ENCODE measurements around the gene CYFIP1.

The CYFIP1 gene

DNA sequence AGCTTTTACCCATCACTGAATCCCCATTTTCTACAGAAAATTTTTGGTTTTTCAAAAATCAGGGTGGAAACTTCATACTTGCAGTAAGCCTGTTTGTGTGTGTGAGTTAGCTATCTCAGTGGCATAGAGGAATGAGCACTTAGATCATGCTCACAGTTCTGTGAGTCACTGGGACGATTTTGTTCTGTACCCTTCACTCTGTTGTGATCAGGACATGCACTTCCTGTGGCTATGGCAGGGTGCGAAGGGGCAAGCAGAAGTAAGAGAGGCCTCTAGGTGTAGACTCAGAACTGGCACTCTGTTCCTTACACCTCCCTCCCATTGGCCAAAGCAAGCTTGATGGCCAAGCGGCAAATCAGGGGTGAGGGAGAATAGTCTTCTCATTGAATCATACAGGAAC, 130.1 kb downstream of the CYFIP1 start:
- Histone ChIP-seq H2AFZ (ENCODE audit: low read depth, low read length, severe bottlenecking) (no peak overlapping the region), H3K9me2 (replicated peaks; ENCODE audit: insufficient read depth, low read length) (no peaks in the 10 kb centered on the region), H4K20me1 (ENCODE audit: low read depth, low read length) (peaks cover 29% of the 10 kb centered on the region), H3K79me2 (ENCODE audit: insufficient read depth, low read length) (peaks cover 75% of the 10 kb centered on the region), H3F3A (ENCODE audit: insufficient read depth) (no peaks in the 10 kb centered on the region), H3K36me3 (ENCODE audit: low read length) (peaks cover 31% of the 10 kb centered on the region), H3K27me3 (ENCODE audit: low read length) (no peaks in the 10 kb centered on the region), H3K4me3 (ENCODE audit: insufficient read depth, low read length, poor library complexity, severe bottlenecking) (no peak overlapping the region), H3K27ac (ENCODE audit: low read depth, low read length) (no peak overlapping the region), H3K9ac (ENCODE audit: low read length) (no peak overlapping the region), H3K4me2 (ENCODE audit: low read depth, low read length, poor library complexity, severe bottlenecking) (no peak overlapping the region), H3K9me3 (ENCODE audit: insufficient read depth, low read length) (no peaks in the 10 kb centered on the region)
- TF ChIP-seq, protein P1, sequence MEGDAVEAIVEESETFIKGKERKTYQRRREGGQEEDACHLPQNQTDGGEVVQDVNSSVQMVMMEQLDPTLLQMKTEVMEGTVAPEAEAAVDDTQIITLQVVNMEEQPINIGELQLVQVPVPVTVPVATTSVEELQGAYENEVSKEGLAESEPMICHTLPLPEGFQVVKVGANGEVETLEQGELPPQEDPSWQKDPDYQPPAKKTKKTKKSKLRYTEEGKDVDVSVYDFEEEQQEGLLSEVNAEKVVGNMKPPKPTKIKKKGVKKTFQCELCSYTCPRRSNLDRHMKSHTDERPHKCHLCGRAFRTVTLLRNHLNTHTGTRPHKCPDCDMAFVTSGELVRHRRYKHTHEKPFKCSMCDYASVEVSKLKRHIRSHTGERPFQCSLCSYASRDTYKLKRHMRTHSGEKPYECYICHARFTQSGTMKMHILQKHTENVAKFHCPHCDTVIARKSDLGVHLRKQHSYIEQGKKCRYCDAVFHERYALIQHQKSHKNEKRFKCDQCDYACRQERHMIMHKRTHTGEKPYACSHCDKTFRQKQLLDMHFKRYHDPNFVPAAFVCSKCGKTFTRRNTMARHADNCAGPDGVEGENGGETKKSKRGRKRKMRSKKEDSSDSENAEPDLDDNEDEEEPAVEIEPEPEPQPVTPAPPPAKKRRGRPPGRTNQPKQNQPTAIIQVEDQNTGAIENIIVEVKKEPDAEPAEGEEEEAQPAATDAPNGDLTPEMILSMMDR (IDR thresholded peaks at IDR 0.05; ENCODE audit: insufficient read depth, low read length, poor library complexity, severe bottlenecking): no peak
- no peak for TF ChIP-seq EZH2phosphoT487 (conservative IDR thresholded peaks at IDR 0.05; ENCODE audit: low read length)

DNA sequence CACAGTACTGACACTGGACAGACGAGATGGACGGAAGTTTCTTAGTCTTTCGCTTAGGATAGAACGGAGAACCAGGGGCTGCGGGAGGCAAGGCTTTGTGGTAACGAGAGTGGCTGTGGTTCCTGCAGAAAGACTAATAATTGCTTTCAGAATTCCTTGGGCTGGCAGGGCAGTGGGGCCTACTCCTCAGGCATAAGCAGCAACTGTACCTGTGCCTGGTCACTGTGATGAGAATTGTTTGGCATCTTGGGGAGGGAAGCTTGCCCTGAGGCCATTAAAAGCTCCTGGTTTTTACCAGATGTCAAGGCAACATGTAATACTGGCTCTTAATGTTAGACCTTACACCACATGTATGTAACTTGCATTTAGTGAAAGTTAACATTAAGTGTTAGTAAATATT, 134.1 kb downstream of the CYFIP1 start:
- no peaks in the 10 kb centered on the region for H3K9me3 ChIP-seq (ENCODE audit: insufficient read depth, low read length)
- H3K9ac ChIP-seq (ENCODE audit: low read length): no peak overlapping the region
- H3K36me3 ChIP-seq (ENCODE audit: low read length): peaks cover 18% of the 10 kb centered on the region
- no peak overlapping the region for H3K27ac ChIP-seq (ENCODE audit: low read depth, low read length)
- H3K4me2 ChIP-seq (ENCODE audit: low read depth, low read length, poor library complexity, severe bottlenecking): no peak overlapping the region
- peaks cover 44% of the 10 kb centered on the region for H4K20me1 ChIP-seq (ENCODE audit: low read depth, low read length)
- H3K4me3 ChIP-seq (ENCODE audit: insufficient read depth, low read length, poor library complexity, severe bottlenecking): no peak overlapping the region
- TF ChIP-seq, protein P1 (IDR thresholded peaks at IDR 0.05; ENCODE audit: insufficient read depth, low read length, poor library complexity, severe bottlenecking): no peak
- no peak for TF ChIP-seq EZH2phosphoT487 (conservative IDR thresholded peaks at IDR 0.05; ENCODE audit: low read length)
- H3K27me3 ChIP-seq (ENCODE audit: low read length): no peaks in the 10 kb centered on the region
- H3F3A ChIP-seq (ENCODE audit: insufficient read depth): no peaks in the 10 kb centered on the region
- H3K79me2 ChIP-seq (ENCODE audit: insufficient read depth, low read length): peaks cover 98% of the 10 kb centered on the region
- H3K9me2 ChIP-seq (replicated peaks; ENCODE audit: insufficient read depth, low read length): no peaks in the 10 kb centered on the region
- no peak overlapping the region for H2AFZ ChIP-seq (ENCODE audit: low read depth, low read length, severe bottlenecking)

DNA sequence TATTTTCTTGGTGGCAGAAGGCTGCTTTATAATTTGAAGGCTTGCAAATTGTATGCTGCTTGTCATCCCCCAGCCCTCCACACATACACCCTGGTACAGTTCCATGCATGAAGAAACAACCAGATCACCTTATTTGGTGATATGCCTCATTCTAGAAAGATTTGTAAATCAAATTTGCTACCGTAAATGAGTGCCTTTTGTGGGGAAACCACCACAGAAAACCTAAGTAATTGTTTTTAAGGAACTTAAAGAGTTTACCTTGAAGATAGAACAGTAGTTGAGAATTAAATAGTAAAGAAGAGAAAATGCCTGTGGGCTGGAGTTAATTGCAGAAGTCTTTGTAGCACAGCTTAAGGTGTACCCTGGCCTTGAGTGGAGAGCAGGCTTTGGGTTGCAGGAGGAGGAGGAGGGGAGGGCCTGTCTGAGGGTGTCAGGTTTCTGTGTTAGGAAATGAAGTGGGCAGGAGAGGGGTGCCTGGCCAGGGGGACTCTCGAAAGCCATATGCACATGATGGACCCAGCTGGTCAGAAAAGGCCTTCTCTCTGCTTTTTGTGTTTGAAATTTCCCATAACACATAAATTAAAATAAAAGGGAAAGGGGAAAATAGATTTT, 134.8 kb downstream of the CYFIP1 start:
- TF ChIP-seq EZH2phosphoT487 (conservative IDR thresholded peaks at IDR 0.05; ENCODE audit: low read length): no peak
- TF ChIP-seq, protein P1 (IDR thresholded peaks at IDR 0.05; ENCODE audit: insufficient read depth, low read length, poor library complexity, severe bottlenecking): no peak
- H4K20me1 ChIP-seq (ENCODE audit: low read depth, low read length): peaks cover 44% of the 10 kb centered on the region
- H3F3A ChIP-seq (ENCODE audit: insufficient read depth): no peaks in the 10 kb centered on the region
- peaks cover 98% of the 10 kb centered on the region for H3K79me2 ChIP-seq (ENCODE audit: insufficient read depth, low read length)
- H3K9me2 ChIP-seq (replicated peaks; ENCODE audit: insufficient read depth, low read length): no peaks in the 10 kb centered on the region
- H3K4me2 ChIP-seq (ENCODE audit: low read depth, low read length, poor library complexity, severe bottlenecking): no peak overlapping the region
- H3K27me3 ChIP-seq (ENCODE audit: low read length): no peaks in the 10 kb centered on the region
- H3K4me3 ChIP-seq (ENCODE audit: insufficient read depth, low read length, poor library complexity, severe bottlenecking): no peak overlapping the region
- H2AFZ ChIP-seq (ENCODE audit: low read depth, low read length, severe bottlenecking): no peak overlapping the region
- H3K9me3 ChIP-seq (ENCODE audit: insufficient read depth, low read length): no peaks in the 10 kb centered on the region
- no peak overlapping the region for H3K9ac ChIP-seq (ENCODE audit: low read length)
- peaks cover 19% of the 10 kb centered on the region for H3K36me3 ChIP-seq (ENCODE audit: low read length)
- H3K27ac ChIP-seq (ENCODE audit: low read depth, low read length): no peak overlapping the region

Measured in SU-DHL-6 (cell line).